Heart right ventricle (tissue), 16 donors: ENCODE results near the gene SETSIP. TPM values are rescaled to one million over a fixed set of nuclear protein-coding genes. Genes with fewer than 3 reads are reported as not detected.

Experiments used
- ATAC-seq, 8 donors: fragments of 200-7000 bp; cut with Tn5 transposase; one replicate each; pipeline ENCODE4 v1.9.1; 2020; ENCODE audit warnings: mild to moderate bottlenecking in 8 of 8, moderate library complexity in 8 of 8, moderate number of reproducible peaks in 1 of 8
- DNase-seq, 2 donors: peaks; one replicate each; pipeline ENCODE4 v3.0.0-alpha.2; 2020
- H3K27ac ChIP-seq, 10 donors: fragments of 200-600 bp; sonication (generic) in 2 of 10; one replicate each; pipeline versions ENCODE4 v1.5.0 to v1.8.0; 2020 to 2022; ENCODE audit warnings: mild to moderate bottlenecking in 3 of 10
- H3K27me3 ChIP-seq, 7 donors: fragments of 200-600 bp; one replicate each; pipeline ENCODE4 v1.8.0; 2021 to 2022; ENCODE audit warnings: mild to moderate bottlenecking in 2 of 7
- H3K36me3 ChIP-seq, 9 donors: fragments of 200-600 bp; sonication (generic) in 1 of 9; one replicate each; pipeline versions ENCODE4 v1.5.0 to v1.8.0; 2020 to 2022; ENCODE audit warnings: mild to moderate bottlenecking in 2 of 9
- H3K4me1 ChIP-seq, 9 donors: fragments of 200-600 bp; sonication (generic) in 1 of 9; one replicate each; pipeline versions ENCODE4 v1.5.0 to v1.8.0; 2020 to 2022; ENCODE audit warnings: mild to moderate bottlenecking in 4 of 9
- H3K4me3 ChIP-seq, 10 donors: fragments of 200-600 bp; sonication (generic) in 2 of 10; one replicate each; pipeline versions ENCODE4 v1.5.0 to v1.8.0; 2020 to 2022; ENCODE audit warnings: mild to moderate bottlenecking in 7 of 10, moderate library complexity in 2 of 10
- H3K9me3 ChIP-seq, 11 donors: fragments of 200-600 bp in 10 of 11; sonication (generic) in 2 of 11; one replicate each; pipeline versions ENCODE4 v1.5.0 to v1.8.0; 2013 to 2022; ENCODE audit warnings: mild to moderate bottlenecking in 2 of 11, control low read depth in 1 of 11, moderate library complexity in 1 of 11
- CTCF ChIP-seq, 9 donors: fragments of 200-600 bp; sonication (generic) in 2 of 9; IDR thresholded peaks; one replicate each; pipeline versions ENCODE4 v1.5.0 to v1.8.0; 2021 to 2022; ENCODE audit warnings: antibody characterized with exemption in 9 of 9, mild to moderate bottlenecking in 5 of 9, moderate library complexity in 1 of 9
- WGBS, 2 donors: extraction: QIAGEN DNeasy Blood & Tissue Kit; methylation state at CpG; one replicate each; pipeline ENCODE4 v1.1.7; 2013; ENCODE audit warnings: inconsistent platforms in 1 of 2; 5-methylcytosine and 5-hydroxymethylcytosine counted together
- intact Hi-C, 10 donors: fragments of 100-400 bp; cut with DNase I; formaldehyde crosslinking; loops; one replicate each; pipeline versions ENCODE4 v1.11.1 to v1.14.2; 2022
- polyA plus RNA-seq, 2 donors: library from polyadenylated mRNA; stranded (reverse); fragments of 200-250 nt; gene quantifications; one replicate each; pipeline ENCODE4 v1.2.3, GENCODE V29; 2013
- total RNA-seq, 10 donors: library from RNA; stranded (reverse); fragmentation: NEBNext Ultra II Directional in 3 of 10; extraction: Animal tissue kit (Norgen Biotek cat#: 25700) in 3 of 10; gene quantifications; one replicate each; pipeline versions ENCODE4 v1.2.1 to v1.2.4, GENCODE V29; 2021 to 2023
- donor health status: Arrhythmogenic right ventricular cardiomyopathy.
- donor health status: ischemic (EF 13 %, LVEDD 7.1; RV severe dilation, severe dysfunction).
- donor health status: healthy with polysubstance abuse.
- donor health status: DM: no; HTN: yes; CAD: no.
- donor health status: DM: no; HTN: no; CAD: no.
- donor health status: ischemic (EF 25% LVEDD 6.9; RV normal size, moderate dysfunction).
- donor health status: ischemic (EF 25% LVEDD 5.7; RV mildly dilated, moderate dysfunction).
- donor health status: healthy.
- donor health status: DM: yes; HTN: yes; CAD: no.
- donor health status: Ischemic cardiomyopathy.
- donor health status: ischemic (EF 35%, LVEDD 5.7; RV mildly dilated, moderate dysfunction).
- donor health status: nonischemic (EF 11% LVEDD 7.7; RV severe dilation, severe dysfunction).
- donor health status: DM: yes; HTN: yes; CAD: no.
- donor health status: PGD.
- donor health status: ischemic (EF 29% LVEDD 5.4; RV normal size, mild dysfunction).
- donor health status: nonischemic (EF 23%, LVEDD 6.1; RV moderate dilation, normal function).

The SETSIP gene
- total and polyA plus RNA-seq, 12 donors, result not detected

DNA sequence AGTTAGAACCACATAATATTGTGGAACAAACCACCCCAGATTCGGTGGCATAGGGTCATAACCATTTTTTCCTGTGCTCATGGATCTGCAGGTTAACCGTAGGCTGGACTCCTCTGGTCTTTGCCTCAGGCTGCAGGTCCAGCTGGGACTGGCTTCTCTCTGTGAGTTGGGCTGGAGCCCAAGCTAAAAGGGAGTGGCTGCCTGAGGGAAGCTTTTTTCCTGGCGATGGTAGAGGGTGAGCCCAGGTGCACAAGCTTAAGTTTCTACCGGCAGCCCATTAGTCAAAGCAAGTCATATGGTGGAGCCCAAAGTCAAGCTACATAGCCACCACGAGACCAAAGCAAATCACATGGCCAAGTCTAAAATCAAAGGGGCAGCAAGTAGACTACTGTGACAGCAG, 31.6 kb downstream of the SETSIP start:
- WGBS, 2 donors, result 84 to 87% methylated on average over 5 of the region's 5 CpGs
- no peaks in the 10 kb centered on the region for H3K9me3 ChIP-seq

GRCh38 chr1:92040971-92041370, 34.2 kb downstream of the SETSIP start:
- ATAC-seq (no peak), DNase-seq (no peak)
- no peak for TF ChIP-seq CTCF (IDR thresholded peaks at IDR 0.05)
- WGBS, 2 donors, result 83 to 87% methylated on average over 1 of the region's 1 CpG
- Histone ChIP-seq H3K4me1 (no peaks in the 10 kb centered on the region), H3K27me3 (no peaks in the 10 kb centered on the region), H3K36me3 (no peaks in the 10 kb centered on the region), H3K4me3 (no peak overlapping the region), H3K27ac (no peak overlapping the region), H3K9me3 (no peaks in the 10 kb centered on the region)
- intact Hi-C loops, result no loop called here

More for the DNA sequence above, 31.6 kb downstream of the SETSIP start:
- H3K27me3 ChIP-seq, result no peaks in the 10 kb centered on the region
- no peak for TF ChIP-seq CTCF (IDR thresholded peaks at IDR 0.05)
- no peak overlapping the region for H3K27ac ChIP-seq
- ATAC-seq (no peak), DNase-seq (no peak)
- no peaks in the 10 kb centered on the region for H3K4me1 ChIP-seq
- intact Hi-C loops, result no loop called here
- H3K36me3 ChIP-seq, result no peaks in the 10 kb centered on the region
- H3K4me3 ChIP-seq, result no peak overlapping the region

DNA sequence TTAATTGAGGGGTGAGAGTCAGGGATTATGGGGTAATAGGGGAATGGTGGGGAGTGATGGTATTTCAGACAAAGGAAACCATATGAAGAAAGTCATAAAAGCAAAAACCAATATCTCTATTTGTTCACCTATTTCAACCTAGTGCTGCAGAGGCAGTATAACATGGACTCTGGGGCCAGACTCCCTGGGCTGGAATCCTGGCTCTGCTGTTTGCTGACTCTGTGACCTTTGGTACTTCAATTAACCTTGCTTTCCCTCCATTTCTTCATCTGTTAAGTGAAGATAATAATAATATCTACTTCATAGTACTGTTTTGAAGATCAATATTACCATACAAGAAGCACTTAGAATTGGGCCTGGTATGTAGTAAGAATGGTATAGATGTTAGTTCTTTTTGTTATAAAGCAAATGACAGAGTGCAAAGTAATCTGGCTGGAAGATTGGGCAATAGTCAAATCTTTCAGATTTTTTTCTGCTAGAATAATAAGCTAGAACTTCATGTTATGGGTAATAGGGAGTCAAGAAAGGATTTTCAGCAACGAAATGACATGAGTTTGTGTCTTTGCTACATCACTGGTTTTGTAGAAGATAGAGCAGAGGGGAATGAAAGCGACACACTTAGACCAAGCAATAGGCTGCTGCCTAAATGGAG, 36.4 kb downstream of the SETSIP start:
- WGBS, 2 donors, result 86 to 93% methylated on average over 2 of the region's 2 CpGs
- no peak for TF ChIP-seq CTCF (IDR thresholded peaks at IDR 0.05)
- H3K9me3 ChIP-seq, result no peaks in the 10 kb centered on the region
- peaks cover 0 to 3% (median 0%) of the 10 kb centered on the region in 7 donors for H3K27me3 ChIP-seq
- intact Hi-C loops, result no loop called here
- ATAC-seq (no peak), DNase-seq (no peak)
- no peak overlapping the region for H3K4me3 ChIP-seq
- no peaks in the 10 kb centered on the region for H3K4me1 ChIP-seq
- no peaks in the 10 kb centered on the region for H3K36me3 ChIP-seq
- no peak overlapping the region for H3K27ac ChIP-seq

GRCh38 chr1:92037400-92037799, 37.8 kb downstream of the SETSIP start:
- H3K27ac ChIP-seq, result no peak overlapping the region
- H3K27me3 ChIP-seq, result peaks cover 0 to 3% (median 0%) of the 10 kb centered on the region in 7 donors
- intact Hi-C loops, result no loop called here
- H3K36me3 ChIP-seq, result no peaks in the 10 kb centered on the region
- no peaks in the 10 kb centered on the region for H3K4me1 ChIP-seq
- no peaks in the 10 kb centered on the region for H3K9me3 ChIP-seq
- H3K4me3 ChIP-seq, result no peak overlapping the region
- no peak for TF ChIP-seq CTCF (IDR thresholded peaks at IDR 0.05)
- ATAC-seq, result no peak
- DNase-seq, result no peak
- 69 to 70% methylated on average over 6 of the region's 6 CpGs for WGBS, 2 donors
